K562 (cell line): ENCODE results near the gene SLC1A4. TPM values are rescaled to one million over a fixed set of nuclear protein-coding genes. Genes with fewer than 3 reads are reported as not detected.

ENCODE experiments used
- AFF4 ChIP-seq: sonication (generic); formaldehyde crosslinking; IDR thresholded peaks from 2 replicates; pipeline ENCODE4 v1.8.0; 2023; ENCODE audit warnings: mild to moderate bottlenecking, missing genetic modification reagents
- ARID3B ChIP-seq: fragments of 250-450 bp; sonication (Bioruptor Pico); IDR thresholded peaks from 2 replicates; pipeline ENCODE4 v1.4.0; 2020; ENCODE audit warnings: borderline replicate concordance
- CBFA2T2 ChIP-seq: fragments of 450-650 bp; conservative IDR thresholded peaks from 2 replicates; pipeline ENCODE4 v1.6.1; 2017; ENCODE audit warnings: mild to moderate bottlenecking
- E2F4 ChIP-seq: sonication (generic); formaldehyde crosslinking; IDR thresholded peaks from 2 replicates; pipeline ENCODE4 v1.8.0; 2022; ENCODE audit warnings: mild to moderate bottlenecking, low read depth, missing genetic modification reagents
- FUS ChIP-seq: fragments of 200-400 bp; formaldehyde crosslinking; optimal IDR thresholded peaks from 2 replicates; pipeline ENCODE3; 2017; ENCODE audit warnings: low read depth, low read length
- HEY1 ChIP-seq: fragments of 250-450 bp; sonication (Bioruptor Pico); IDR thresholded peaks from 2 replicates; pipeline ENCODE4 v1.5.0; 2020; ENCODE audit warnings: mild to moderate bottlenecking, moderate library complexity, borderline replicate concordance
- ID3 ChIP-seq, 2 experiments: fragments of 250-450 bp in 1 of 2; fragments of 450-650 bp in 1 of 2; sonication (Bioruptor Pico) in 1 of 2; IDR thresholded peaks; 2 replicates each; pipeline versions ENCODE4 v1.6.1 to v1.8.0; 2016 to 2021; ENCODE audit warnings: mild to moderate bottlenecking in 2 of 2, moderate library complexity in 2 of 2, missing compliant biosample characterization in 1 of 2, missing genetic modification characterization in 1 of 2
- KAT7 ChIP-seq: sonication (generic); formaldehyde crosslinking; IDR thresholded peaks from 2 replicates; pipeline ENCODE4 v1.8.0; 2022; ENCODE audit warnings: missing genetic modification reagents, mild to moderate bottlenecking, borderline replicate concordance
- MITF ChIP-seq: IDR thresholded peaks from 2 replicates; pipeline ENCODE4 v1.6.1; 2014; ENCODE audit warnings: antibody characterized with exemption
- NR4A1 ChIP-seq, 2 experiments: fragments of 250-450 bp in 1 of 2; fragments of 450-650 bp in 1 of 2; sonication (Bioruptor Pico) in 1 of 2; IDR thresholded peaks; 2 replicates each; pipeline versions ENCODE4 v1.4.0 to v1.6.1; 2016 to 2020; ENCODE audit warnings: mild to moderate bottlenecking in 2 of 2, missing compliant biosample characterization in 1 of 2, missing genetic modification characterization in 1 of 2, moderate library complexity in 1 of 2
- PHF21A ChIP-seq: fragments of 450-650 bp; IDR thresholded peaks from 2 replicates; pipeline ENCODE4 v1.6.1; 2017; ENCODE audit warnings: low read depth, borderline replicate concordance
- PTTG1 ChIP-seq: fragments of 450-650 bp; IDR thresholded peaks from 2 replicates; pipeline ENCODE4 v1.6.1; 2016; ENCODE audit warnings: low read depth, mild to moderate bottlenecking, missing genetic modification characterization, missing compliant biosample characterization
- SLC30A9 ChIP-seq: fragments of 250-450 bp; sonication (Bioruptor Pico); IDR thresholded peaks from 2 replicates; pipeline ENCODE4 v1.8.0; 2022; ENCODE audit warnings: mild to moderate bottlenecking, moderate library complexity
- SNIP1 ChIP-seq: fragments of 450-650 bp; IDR thresholded peaks from 2 replicates; pipeline ENCODE4 v1.7.1; 2017; ENCODE audit warnings: low read depth, mild to moderate bottlenecking
- ZFP36 ChIP-seq: fragments of 150-350 bp; IDR thresholded peaks from 2 replicates; pipeline ENCODE4 v1.6.1; 2018; ENCODE audit warnings: low read length, low read depth; ENCODE audit not compliant: partially characterized antibody
- ZKSCAN8 ChIP-seq: fragments of 200-800 bp; sonication (Bioruptor generic); IDR thresholded peaks from 2 replicates; pipeline ENCODE4 v1.6.1; 2016; ENCODE audit warnings: missing genetic modification characterization, missing compliant biosample characterization
- ZNF282 ChIP-seq: sonication (generic); formaldehyde crosslinking; IDR thresholded peaks from 2 replicates; pipeline ENCODE4 v1.8.1; 2023; ENCODE audit warnings: missing genetic modification reagents
- ZNF76 ChIP-seq: fragments of 250-450 bp; sonication (Bioruptor Pico); IDR thresholded peaks from 2 replicates; pipeline ENCODE4 v1.4.0; 2020; ENCODE audit warnings: mild to moderate bottlenecking, moderate library complexity, borderline replicate concordance
- polyA plus RNA-seq, 8 experiments: library from polyadenylated mRNA; depleted of rRNA in 4 of 8; stranded (reverse) in 5 of 8; unstranded in 3 of 8; fragments of >200 nt; fragmentation: Nextera tagmentation in 2 of 8; fragmentation: Illumina TruSeq in 1 of 8; extraction: Ambion mirVana in 2 of 8; extraction: Trizol in 1 of 8; gene quantifications; 2 replicates each; pipeline versions ENCODE4 v1.2.1 to v1.2.3, GENCODE V29; 2011 to 2014; ENCODE audit warnings: inconsistent platforms in 1 of 8, missing spikeins in 1 of 8
- total RNA-seq, 7 experiments: library from RNA; depleted of rRNA in 6 of 7; stranded (reverse); fragments of >200 nt in 6 of 7; fragmentation: Illumina TruSeq in 2 of 7; extraction: Trizol in 2 of 7; gene quantifications; 2 replicates each; pipeline versions ENCODE4 v1.2.1 to v1.2.3, GENCODE V29; 2011 to 2021; ENCODE audit warnings: low replicate concordance in 1 of 7

Gene SLC1A4
- total and polyA plus RNA-seq, 9 of the 15 experiments (the other 6 are each of a cell fraction or from before 2014, with no cell fraction given) = 4.4 to 24.0 (median 10.9) TPM

GRCh38 chr2:64988420-64989125 lies 626 bp upstream of the SLC1A4 start (continued):
- TF ChIP-seq AFF4 (CRISPR knock-in tag) = no peak; the same call in 1 of the 2 replicates
- no peak for TF ChIP-seq NR4A1 (CRISPR knock-in tag; IDR thresholded peaks at IDR 0.05)
- TF ChIP-seq NR4A1 (tag; IDR thresholded peaks at IDR 0.05) = no peak
- no peak for TF ChIP-seq HEY1
- TF ChIP-seq PTTG1 (tag) = no peak
- no peak for TF ChIP-seq CBFA2T2
- no peak for TF ChIP-seq ZKSCAN8 (CRISPR knock-in tag)
- no peak for TF ChIP-seq PHF21A
- TF ChIP-seq SLC30A9 (CRISPR knock-in tag) = no peak
- TF ChIP-seq ARID3B = no peak
- peak; percentile 45; the same call in 1 of the 2 replicates for TF ChIP-seq E2F4 (CRISPR knock-in tag)
- no peak for TF ChIP-seq ZNF76 (CRISPR knock-in tag)
- TF ChIP-seq FUS = no peak
- no peak for TF ChIP-seq MITF
- TF ChIP-seq ZFP36 = no peak
- TF ChIP-seq KAT7 (CRISPR knock-in tag) = no peak
- no peak for TF ChIP-seq SNIP1
- TF ChIP-seq ZNF282 = no peak
- TF ChIP-seq ID3 (CRISPR knock-in tag; IDR thresholded peaks at IDR 0.05) = no peak
- TF ChIP-seq ID3 (tag; IDR thresholded peaks at IDR 0.05) = peak; percentile 46
